ENCODE data around the gene SLC11A2. TPM values are rescaled to one million over a fixed set of nuclear protein-coding genes. Genes with fewer than 3 reads are reported as not detected.

SLC11A2 gene
- total RNA-seq, 1 experiment from 2014 or later, result 38.7 TPM

DNA sequence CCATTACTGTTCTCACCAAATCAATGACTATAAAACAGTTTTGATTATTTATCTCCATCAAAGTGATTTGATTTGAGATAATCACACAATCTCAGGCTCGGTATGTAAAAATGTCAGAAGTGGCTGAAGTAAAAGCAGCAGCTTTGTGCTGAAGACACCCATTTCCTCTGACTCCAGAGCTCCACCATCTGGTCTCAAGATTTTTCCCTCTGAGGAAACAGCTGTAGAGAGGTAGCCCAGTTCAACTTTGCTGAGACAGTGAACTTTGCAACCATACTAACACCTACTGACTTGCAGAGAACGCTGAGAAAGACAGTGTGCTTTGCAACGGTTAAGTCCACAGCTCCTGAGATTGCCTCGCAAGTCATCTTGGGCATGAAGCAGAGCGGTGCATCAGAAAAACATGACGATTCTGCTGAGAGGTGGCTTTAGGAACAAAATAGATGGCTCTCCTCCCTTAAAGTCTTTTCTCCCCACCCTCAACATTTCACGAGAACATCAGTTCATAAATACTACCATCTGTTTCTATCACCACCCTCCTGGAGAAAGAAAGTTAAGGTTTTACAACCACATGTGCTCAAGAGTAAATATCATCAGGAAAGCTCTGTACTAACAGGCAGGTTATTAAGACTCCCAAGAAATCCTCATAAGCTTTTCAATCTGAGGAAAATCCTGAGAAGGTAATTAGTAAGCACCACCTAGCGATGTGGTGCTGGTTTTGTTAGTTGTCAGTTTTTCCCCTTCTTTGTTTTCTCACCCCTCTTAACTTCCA is 39.0 kb downstream of the SLC11A2 start:
- no peak overlapping the region for H2AFZ ChIP-seq (ENCODE audit: low read depth, low read length, poor library complexity, severe bottlenecking)
- no peaks in the 10 kb centered on the region for H4K20me1 ChIP-seq (ENCODE audit: insufficient read depth)
- no peaks in the 10 kb centered on the region for H3K9me2 ChIP-seq (ENCODE audit: insufficient read depth)
- DNase-seq (ENCODE audit: low read depth, low spot score), result peak; percentile 15
- no peak overlapping the region for H3K4me3 ChIP-seq (replicated peaks in 1 of 2; ENCODE audit: low read depth in 1 of 2, low read length in 2 of 2)
- peaks cover 0 to 6% of the 10 kb centered on the region in 2 experiments; a peak in 1 of 4 replicates for H3K4me1 ChIP-seq (ENCODE audit: control insufficient read depth in 1 of 2, insufficient read depth in 2 of 2, low read length in 2 of 2)
- intact Hi-C loops (cut with micrococcal nuclease), result loop anchor here (1.0 kb wide), 2 partner anchors 162 to 222 kb away; no protein-coding TSS in a partner anchor
- no peak overlapping the region for H3K4me2 ChIP-seq (ENCODE audit: low read length)
- RAD21 ChIA-PET (ENCODE audit: low non-redundant PET in 1 of 2, low total read pairs in 2 of 2, uncharacterized antibody in 2 of 2, unreplicated experiment in 2 of 2), result interaction anchor here (1.1 to 1.6 kb wide), 2 partner anchors 162 to 222 kb away, joined by 4 to 8 read pairs; no protein-coding TSS in a partner anchor
- no peaks in the 10 kb centered on the region for H3K9me3 ChIP-seq (ENCODE audit: control insufficient read depth in 1 of 2, insufficient read depth in 1 of 2, low read depth in 1 of 2, low read length in 2 of 2)
- no TSS peak for BruUV-seq (replicated peaks)
- H3K27ac ChIP-seq (ENCODE audit: low read depth, low read length), result no peak overlapping the region
- ATAC-seq, result peak; percentile 69
- no peaks in the 10 kb centered on the region for H3K79me2 ChIP-seq (ENCODE audit: insufficient read depth, low read length)
- H3K9ac ChIP-seq (ENCODE audit: low read length), result no peak overlapping the region
- no peak for TF ChIP-seq JUND (IDR thresholded peaks at IDR 0.05)
- TF ChIP-seq, protein P1, sequence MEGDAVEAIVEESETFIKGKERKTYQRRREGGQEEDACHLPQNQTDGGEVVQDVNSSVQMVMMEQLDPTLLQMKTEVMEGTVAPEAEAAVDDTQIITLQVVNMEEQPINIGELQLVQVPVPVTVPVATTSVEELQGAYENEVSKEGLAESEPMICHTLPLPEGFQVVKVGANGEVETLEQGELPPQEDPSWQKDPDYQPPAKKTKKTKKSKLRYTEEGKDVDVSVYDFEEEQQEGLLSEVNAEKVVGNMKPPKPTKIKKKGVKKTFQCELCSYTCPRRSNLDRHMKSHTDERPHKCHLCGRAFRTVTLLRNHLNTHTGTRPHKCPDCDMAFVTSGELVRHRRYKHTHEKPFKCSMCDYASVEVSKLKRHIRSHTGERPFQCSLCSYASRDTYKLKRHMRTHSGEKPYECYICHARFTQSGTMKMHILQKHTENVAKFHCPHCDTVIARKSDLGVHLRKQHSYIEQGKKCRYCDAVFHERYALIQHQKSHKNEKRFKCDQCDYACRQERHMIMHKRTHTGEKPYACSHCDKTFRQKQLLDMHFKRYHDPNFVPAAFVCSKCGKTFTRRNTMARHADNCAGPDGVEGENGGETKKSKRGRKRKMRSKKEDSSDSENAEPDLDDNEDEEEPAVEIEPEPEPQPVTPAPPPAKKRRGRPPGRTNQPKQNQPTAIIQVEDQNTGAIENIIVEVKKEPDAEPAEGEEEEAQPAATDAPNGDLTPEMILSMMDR (IDR thresholded peaks at IDR 0.05 in 2 of 3, conservative IDR thresholded peaks at IDR 0.05 in 1 of 3; ENCODE audit: borderline replicate concordance in 1 of 3, insufficient read depth in 1 of 3, low read depth in 2 of 3, low read length in 2 of 3), result peak; percentile 35 to 61 (median 49); a peak in 4 of 6 replicates
- TF ChIP-seq ELF1 (IDR thresholded peaks at IDR 0.05; ENCODE audit: borderline replicate concordance, low read depth), result no peak
- peak; percentile 74 for TF ChIP-seq RAD21 (IDR thresholded peaks at IDR 0.05; ENCODE audit: low read depth)
- TF ChIP-seq POLR2AphosphoS5 (IDR thresholded peaks at IDR 0.05; ENCODE audit: low read depth, low read length), result no peak
- peaks cover 15 to 17% of the 10 kb centered on the region in 2 experiments for H3K36me3 ChIP-seq (ENCODE audit: control insufficient read depth in 1 of 2, insufficient read depth in 2 of 2, low read length in 2 of 2)
- CTCF ChIA-PET, result interaction anchor here (1.0 to 3.2 kb wide), 8 partner anchors 38 to 482 kb away, joined by 3 to 33 read pairs (median 4); partner anchors contain the start of genes DIP2B and SLC11A2
- no peaks in the 10 kb centered on the region for H3K27me3 ChIP-seq (ENCODE audit: insufficient read depth, low read length)
- POLR2A ChIA-PET, result interaction anchor here (1.1 kb wide), 1 partner anchor 39 kb away, joined by 4 read pairs; the partner anchor contains the start of gene SLC11A2
